ENCODE data around the gene MLIP.
"Not testable (repeated sequence)": the region's sequence is repeated elsewhere in the genome, so short reads cannot be mapped to it uniquely, and the experiment has no call there.

Gene MLIP

DNA sequence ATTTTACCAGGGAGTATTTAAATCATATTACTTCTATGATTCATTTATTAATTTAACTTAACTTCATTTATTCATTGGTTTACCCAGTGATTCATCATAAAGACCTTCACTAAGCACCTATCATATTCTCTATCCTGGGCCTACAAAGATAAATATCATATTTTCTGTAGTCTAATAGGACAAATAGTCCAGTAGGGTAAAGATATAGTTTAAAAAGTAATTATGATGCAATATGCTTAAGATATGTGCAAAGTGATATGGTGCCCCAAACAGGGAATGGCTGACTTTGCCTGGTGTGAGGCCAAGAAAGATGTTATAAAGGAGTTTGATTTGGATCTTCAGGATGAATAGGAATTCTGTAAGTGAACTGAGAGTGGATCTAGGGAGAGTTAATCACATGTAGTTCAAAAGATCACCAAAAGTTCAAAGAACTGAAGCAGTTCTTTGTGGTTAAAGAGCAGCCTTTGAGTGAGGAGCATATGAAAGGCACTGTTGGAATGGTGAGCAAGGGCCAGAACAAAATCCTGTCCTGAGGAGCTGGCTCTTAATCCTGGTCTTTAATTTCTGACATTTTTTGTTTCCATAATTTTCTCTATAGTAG lies 45.5 kb downstream of the MLIP start:
- no peak for DNase-seq

DNA sequence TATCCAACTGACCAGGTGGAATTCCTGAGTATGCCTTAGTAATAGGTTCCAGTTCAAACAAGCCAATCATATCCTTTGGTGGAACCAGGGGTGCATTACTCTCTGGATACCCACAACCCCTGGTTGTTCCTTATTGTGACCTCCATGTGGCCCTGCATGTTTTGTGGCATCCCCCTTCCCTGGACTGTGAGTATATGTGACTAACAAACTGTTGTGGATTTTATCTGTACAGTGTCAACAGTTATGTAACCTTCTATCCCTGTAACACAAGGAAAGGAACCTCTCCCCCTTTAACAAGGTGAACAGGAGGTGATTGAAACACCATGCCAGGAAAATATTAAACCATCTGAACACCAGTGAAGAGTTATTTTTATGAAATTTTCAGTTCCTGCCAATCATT lies 46.2 kb downstream of the MLIP start:
- DNase-seq: no peak

DNA sequence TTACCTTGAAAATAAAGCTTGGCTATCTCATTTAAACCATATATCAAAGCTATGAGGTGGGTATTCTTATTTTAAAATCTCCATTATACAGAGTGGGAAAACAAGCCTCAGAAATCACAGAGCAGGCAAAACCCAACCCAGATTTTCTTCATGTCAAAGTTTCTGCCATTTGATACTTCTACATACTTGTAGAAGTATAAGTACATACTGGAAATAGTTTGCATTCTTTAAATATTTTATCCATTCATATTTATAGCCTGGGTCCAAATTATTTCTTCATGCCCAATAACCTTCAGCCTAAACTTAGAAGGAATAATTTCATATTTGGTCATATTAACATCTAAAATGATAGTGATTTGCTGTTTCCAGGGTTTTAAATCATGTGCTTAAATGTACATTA lies 61.8 kb downstream of the MLIP start:
- no peak for DNase-seq

DNA sequence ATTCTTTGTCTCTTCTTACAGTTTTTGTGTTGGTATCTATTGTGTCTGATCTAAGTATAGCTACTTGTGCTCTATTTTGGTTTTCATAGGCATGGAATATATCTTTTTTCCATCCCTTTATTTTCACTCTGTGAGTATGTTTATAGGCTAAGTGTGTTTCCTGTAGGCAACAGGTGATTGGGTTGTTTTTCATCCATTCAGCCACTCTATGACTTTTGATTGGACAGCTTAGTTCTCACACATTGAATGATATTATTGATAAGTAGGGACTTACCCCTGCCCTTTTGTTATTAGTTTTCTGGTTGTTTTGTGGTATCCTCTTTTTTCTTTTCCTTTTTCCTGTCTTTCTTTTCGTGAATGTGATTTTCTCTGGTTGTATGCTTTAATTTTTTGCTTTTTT lies 67.9 kb downstream of the MLIP start:
- no peak for DNase-seq

GRCh38 chr6:54183616-54184015 lies 72.4 kb downstream of the MLIP start:
- DNase-seq: no peak

DNA sequence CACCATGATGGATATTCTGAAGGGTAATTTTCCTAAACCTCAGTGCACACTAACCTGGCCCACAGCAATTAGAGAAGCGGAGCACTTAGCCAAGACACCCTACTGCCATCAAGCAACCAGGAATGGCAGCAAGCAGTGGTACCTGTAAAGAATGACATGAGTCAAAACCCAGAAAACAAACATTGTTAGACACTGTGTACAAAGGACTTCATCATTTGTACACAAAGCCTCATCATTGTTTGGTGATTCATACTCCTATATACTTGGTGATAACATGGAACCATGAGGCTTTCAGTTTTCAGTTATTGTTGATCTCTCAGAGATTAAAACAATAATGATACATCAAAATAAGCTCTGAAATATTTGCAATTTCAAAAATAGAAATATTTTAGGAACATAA lies 74.6 kb downstream of the MLIP start:
- no peak for DNase-seq

DNA sequence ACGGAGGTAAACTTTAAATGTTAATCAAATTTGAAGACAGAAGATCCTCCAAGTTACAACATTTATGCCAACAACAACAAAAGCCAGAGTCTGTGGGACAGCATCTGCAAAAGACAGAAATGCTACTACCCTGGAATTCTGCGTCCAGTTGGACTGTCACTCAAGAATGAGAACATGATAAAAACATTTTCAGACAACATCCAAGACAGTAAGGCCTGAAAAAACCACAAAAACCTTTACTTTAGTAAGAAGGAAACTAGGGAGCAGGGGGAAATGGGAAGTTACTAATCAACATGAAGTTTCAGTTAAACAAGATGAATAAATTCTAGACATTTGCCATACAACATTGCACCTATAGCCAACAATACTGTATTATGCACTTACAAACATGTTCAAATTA lies 77.6 kb downstream of the MLIP start:
- DNase-seq: no peak

DNA sequence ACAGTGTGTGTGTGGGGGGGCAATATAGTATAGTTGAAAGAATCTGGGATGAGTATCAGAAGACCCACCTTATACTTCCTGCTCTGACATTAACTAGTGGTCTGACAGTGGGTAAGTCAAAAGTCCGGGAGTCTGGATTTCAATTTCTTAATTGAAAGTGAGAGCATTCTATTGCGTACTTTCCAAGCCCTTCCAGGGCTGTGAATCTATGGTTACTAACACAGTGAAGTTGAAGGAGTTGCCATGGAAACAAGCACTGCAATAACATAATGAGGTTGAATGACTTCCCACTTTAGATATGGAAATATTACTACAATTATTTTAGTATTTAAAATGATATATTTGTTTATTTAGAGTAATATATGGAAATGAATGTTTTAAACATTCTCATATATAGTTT lies 80.2 kb downstream of the MLIP start:
- DNase-seq: no peak

DNA sequence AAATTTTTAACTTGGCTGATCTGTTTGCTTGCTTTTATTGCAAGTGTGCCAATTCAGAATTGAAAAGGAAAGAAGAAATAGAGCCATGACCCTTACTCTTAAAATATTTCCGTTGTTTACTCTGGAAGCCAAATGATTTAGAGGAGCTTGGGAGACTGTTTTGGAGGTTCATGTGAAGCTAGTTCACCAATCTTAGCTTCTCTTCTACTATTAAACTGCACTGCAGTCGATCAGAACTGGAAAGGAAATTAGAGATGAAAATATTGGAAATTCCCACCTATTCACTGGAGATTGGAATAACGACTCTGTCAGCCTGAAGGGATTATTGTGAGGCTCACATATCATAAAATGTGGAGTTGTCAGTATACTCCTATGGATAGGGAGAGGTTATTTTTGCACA lies 81.8 kb downstream of the MLIP start:
- DNase-seq: no peak

DNA sequence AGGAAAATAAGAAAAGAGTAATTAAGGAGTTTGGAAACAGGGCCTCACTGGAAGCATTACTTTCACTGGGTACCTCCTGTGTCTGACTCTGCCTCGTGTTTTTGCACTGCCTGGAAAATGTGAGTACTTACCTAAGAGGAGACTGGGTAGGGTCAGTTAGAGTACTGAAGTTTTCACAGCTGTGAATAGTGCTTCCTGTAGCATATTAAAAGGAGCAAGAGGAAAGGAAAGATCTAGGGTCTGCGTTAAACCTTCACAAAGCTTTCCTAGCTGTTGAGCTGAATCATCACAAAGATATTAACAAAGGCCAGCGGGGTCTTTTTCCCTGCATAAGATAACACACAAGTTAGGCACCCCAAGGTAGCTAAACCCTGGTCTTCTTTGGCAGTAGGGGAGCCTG lies 82.3 kb downstream of the MLIP start:
- no peak for DNase-seq

GRCh38 chr6:54194067-54194466 lies 82.8 kb downstream of the MLIP start:
- no peak for DNase-seq

- no peak for DNase-seq
Measured at GRCh38 chr6:54195637-54196036, 84.4 kb downstream of the MLIP start.

DNA sequence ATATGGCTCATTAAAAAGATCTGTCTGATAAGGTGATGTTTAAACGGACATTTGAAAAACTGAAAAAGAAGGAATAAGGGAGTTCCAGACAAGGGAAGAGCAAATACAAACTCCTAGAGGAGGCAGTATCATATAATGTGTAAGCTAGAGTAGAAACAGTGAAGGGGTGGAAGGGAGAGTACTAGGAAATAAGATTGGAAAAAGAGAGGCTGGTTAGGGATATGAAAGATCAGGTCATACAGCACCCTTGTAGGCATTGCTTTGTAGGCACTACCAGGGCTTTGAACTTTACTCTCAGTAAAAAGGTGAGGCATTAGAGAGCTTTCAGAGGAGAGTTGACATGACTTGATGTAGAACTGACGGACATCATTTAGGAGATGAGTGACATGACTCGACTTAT lies 85.7 kb downstream of the MLIP start:
- DNase-seq: no peak

GRCh38 chr6:54198134-54198533 lies 86.9 kb downstream of the MLIP start:
- DNase-seq: no peak

GRCh38 chr6:54203474-54204035 lies 92.3 kb downstream of the MLIP start:
- DNase-seq: not testable (repeated sequence)

GRCh38 chr6:54204921-54205591 lies 93.8 kb downstream of the MLIP start:
- no peak for DNase-seq

GRCh38 chr6:54206510-54206909 lies 95.3 kb downstream of the MLIP start:
- DNase-seq: no peak

- DNase-seq: not testable (repeated sequence)
Measured at GRCh38 chr6:54209983-54210382, 98.7 kb downstream of the MLIP start.

DNA sequence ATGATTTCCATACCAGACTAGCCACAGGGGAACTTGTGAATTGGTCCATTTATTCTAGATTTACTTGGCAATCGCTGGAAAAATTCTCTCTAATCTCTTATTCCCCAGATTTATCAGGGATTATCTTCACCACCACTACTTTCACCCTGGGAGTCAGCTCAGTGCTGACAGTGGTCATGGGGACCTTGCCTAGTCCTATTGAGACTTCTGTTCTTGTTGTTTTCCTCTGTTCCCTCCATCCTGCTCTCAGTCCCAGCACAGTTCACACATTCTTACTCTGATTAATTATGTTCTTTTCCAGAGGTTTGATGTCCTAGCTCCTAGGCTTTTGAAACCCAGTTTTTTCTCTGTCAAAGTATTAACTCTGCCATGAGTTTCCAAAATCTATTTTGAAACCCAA lies 103.0 kb downstream of the MLIP start:
- DNase-seq: no peak

- DNase-seq: no peak
Measured at GRCh38 chr6:54216336-54216735, 105.1 kb downstream of the MLIP start.

DNA sequence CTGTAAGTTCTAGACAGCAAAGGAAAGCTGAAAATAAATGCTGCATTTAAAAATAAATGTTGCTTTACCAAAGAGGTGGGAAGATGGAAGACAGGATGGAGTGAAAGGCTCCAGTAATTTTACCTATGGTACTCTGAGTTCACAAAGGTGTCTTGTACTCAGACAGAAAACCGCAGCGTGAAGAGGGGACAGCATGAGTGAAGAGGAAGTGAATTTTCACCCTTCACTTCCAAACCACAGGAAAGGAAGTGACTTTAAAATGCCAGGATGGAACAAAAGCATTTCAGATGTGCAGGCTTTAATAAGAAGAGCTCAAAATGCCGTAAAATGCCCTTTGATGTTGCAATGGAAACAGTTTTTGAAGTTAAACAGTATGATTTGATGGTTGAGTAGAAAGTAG lies 105.8 kb downstream of the MLIP start:
- DNase-seq: no peak

DNA sequence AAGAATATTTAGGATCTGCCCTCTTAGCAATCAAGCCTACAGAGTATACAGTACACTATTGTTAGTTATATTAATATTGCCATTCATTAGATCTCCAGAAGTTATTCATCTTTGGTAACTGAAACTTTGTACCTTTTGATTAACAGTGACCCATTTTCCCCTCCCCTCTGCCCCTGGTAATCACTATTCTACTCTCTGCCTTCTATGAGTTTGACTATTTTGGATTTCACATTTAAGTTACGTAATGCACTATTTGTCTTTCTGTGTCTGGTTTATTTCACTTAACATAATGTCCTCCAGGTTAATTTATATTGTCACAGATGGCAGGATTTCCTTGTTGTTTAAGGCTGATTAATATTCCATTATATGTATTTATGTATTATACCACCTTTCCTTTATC lies 111.0 kb downstream of the MLIP start:
- DNase-seq: no peak

- no peak for DNase-seq
Measured at GRCh38 chr6:54232703-54233102, 121.5 kb downstream of the MLIP start.

DNA sequence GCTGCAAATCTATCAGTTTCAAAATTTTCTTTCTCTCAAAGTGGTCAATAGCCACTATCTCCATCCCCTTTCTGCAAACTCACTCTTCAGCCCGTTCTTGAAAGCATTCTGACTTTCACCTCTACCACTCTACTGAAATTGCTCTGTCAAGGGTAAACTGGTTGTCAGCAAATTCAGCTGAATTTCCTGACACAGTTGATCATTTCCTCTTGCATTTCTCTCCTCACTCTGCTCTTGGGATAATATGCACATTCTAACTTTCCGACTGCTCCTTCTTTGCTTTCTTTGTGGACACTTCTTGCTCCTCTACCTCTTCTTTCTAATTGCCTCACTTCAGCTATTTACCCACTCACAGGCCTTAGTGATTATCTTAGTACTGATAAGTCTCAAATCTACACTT lies 123.3 kb downstream of the MLIP start:
- no peak for DNase-seq

DNA sequence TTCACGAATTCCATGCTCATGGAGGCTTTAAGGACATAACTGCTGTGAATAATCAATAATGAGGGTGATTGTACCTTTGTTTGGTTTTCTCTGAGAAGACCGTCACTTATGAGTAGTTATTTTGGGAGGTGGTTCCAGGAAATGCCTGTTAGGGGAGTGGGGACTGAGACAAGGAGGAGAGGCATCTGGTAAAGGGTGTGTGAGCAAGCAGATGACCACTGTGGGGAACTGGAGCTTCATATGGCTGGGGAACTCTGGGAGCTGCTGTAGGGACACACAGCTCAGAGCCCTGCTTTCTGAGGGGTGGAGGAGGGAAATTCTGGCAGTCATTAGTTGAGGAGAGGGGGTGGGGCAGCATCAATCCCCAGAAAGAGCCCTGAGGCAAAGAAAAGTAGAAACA lies 125.7 kb downstream of the MLIP start:
- DNase-seq: no peak

All from CD4-positive, alpha-beta T cell treated with Interleukin-4 for 1 hour (primary cell).